H1 (cell line): ENCODE results near the gene CDIPT. TPM values are rescaled to one million over a fixed set of nuclear protein-coding genes. Genes with fewer than 3 reads are reported as not detected.

Experiments used
- CTCF ChIA-PET: fragments of 300-600 bp; sonication (Branson Sonifier 250); formaldehyde crosslinking; loops from one replicate; lab custom pipeline; 2021; ENCODE audit not compliant: partially characterized antibody; lab: Charles Lee
- POLR2A ChIA-PET: fragments of 300-600 bp; sonication (Branson Sonifier 250); formaldehyde crosslinking; loops from one replicate; lab custom pipeline; 2021; ENCODE audit warnings: inconsistent platforms; ENCODE audit not compliant: partially characterized antibody; lab: Charles Lee
- DNase-seq, 2 experiments: peaks; one replicate each; pipeline versions ENCODE4 v3.0.0 to v3.0.0-alpha.2; 2010 to 2022; ENCODE audit warnings: low spot score in 2 of 2, low read depth in 1 of 2, mixed read lengths in 1 of 2
- FAIRE-seq: peaks from 2 replicates; lab custom pipeline; 2011; peaks lifted over from hg19 to GRCh38; lab: Jason Lieb, UNC
- H2AFZ ChIP-seq: 2 replicates; pipeline ENCODE4 v1.8.1; 2012; ENCODE audit warnings: low read length, inconsistent platforms
- H2AK5ac ChIP-seq: 2 replicates; pipeline ENCODE4 v1.6.1; 2013; ENCODE audit warnings: low read depth, low read length
- H2BK120ac ChIP-seq: replicated peaks from 2 replicates; pipeline ENCODE3; 2013; ENCODE audit warnings: low read depth, low read length, inconsistent platforms
- H2BK12ac ChIP-seq: 2 replicates; pipeline ENCODE4 v1.6.1; 2013; ENCODE audit warnings: low read depth, low read length
- H2BK15ac ChIP-seq: 2 replicates; pipeline ENCODE4 v1.6.1; 2013; ENCODE audit warnings: low read length
- H2BK20ac ChIP-seq: 2 replicates; pipeline ENCODE4 v1.6.1; 2013; ENCODE audit warnings: low read length
- H2BK5ac ChIP-seq: 2 replicates; pipeline ENCODE4 v1.6.1; 2013; ENCODE audit warnings: low read depth, low read length
- H3K14ac ChIP-seq: 2 replicates; pipeline ENCODE4 v1.6.1; 2013; ENCODE audit warnings: inconsistent platforms; ENCODE audit not compliant: insufficient read length
- H3K18ac ChIP-seq: 2 replicates; pipeline ENCODE4 v1.6.1; 2013; ENCODE audit warnings: low read length; ENCODE audit errors: extremely low read depth
- H3K23ac ChIP-seq: 2 replicates; pipeline ENCODE4 v1.6.1; 2013; ENCODE audit warnings: inconsistent platforms; ENCODE audit not compliant: insufficient read length
- H3K23me2 ChIP-seq: 2 replicates; pipeline ENCODE4 v1.6.1; 2013; ENCODE audit warnings: low read depth, low read length
- H3K27ac ChIP-seq: 2 replicates; pipeline ENCODE4 v1.6.1; 2011; ENCODE audit warnings: low read depth, low read length, inconsistent platforms
- H3K27me3 ChIP-seq, 4 experiments: replicated peaks in 1 of 4; 1 replicate in 1 of 4; 2 replicates in 3 of 4; pipeline versions ENCODE4 v1.6.1 to v1.8.1; 2011 to 2013; ENCODE audit warnings: low read length in 3 of 4, mild to moderate bottlenecking in 3 of 4, inconsistent platforms in 2 of 4, mixed read lengths in 2 of 4, moderate library complexity in 1 of 4; ENCODE audit not compliant: control insufficient read depth in 3 of 4, insufficient read depth in 3 of 4; ENCODE audit errors: extremely low read depth in 1 of 4
- H3K36me3 ChIP-seq, 4 experiments: 2 replicates each; pipeline versions ENCODE4 v1.6.1 to v1.8.1; 2011 to 2013; ENCODE audit warnings: mild to moderate bottlenecking in 4 of 4, low read length in 3 of 4, moderate library complexity in 2 of 4, control low read depth in 1 of 4, inconsistent platforms in 1 of 4; ENCODE audit not compliant: insufficient read depth in 4 of 4, control insufficient read depth in 2 of 4
- H3K4ac ChIP-seq: replicated peaks from 2 replicates; pipeline ENCODE3; 2013; ENCODE audit warnings: low read length, low read depth, mixed read lengths, inconsistent platforms; ENCODE audit not compliant: insufficient read length
- H3K4me1 ChIP-seq, 4 experiments: replicated peaks in 1 of 4; 1 replicate in 1 of 4; 2 replicates in 3 of 4; pipeline versions ENCODE4 v1.6.1 to v1.8.1; 2011 to 2013; ENCODE audit warnings: low read length in 3 of 4, inconsistent platforms in 2 of 4, mixed read lengths in 1 of 4; ENCODE audit not compliant: insufficient read depth in 4 of 4, control insufficient read depth in 3 of 4
- H3K4me2 ChIP-seq, 2 experiments: 2 replicates each; pipeline versions ENCODE4 v1.6.1 to v1.8.1; 2011 to 2013; ENCODE audit warnings: low read depth in 2 of 2, low read length in 2 of 2, control low read depth in 1 of 2, inconsistent platforms in 1 of 2, mild to moderate bottlenecking in 1 of 2; ENCODE audit not compliant: insufficient read depth in 1 of 2
- H3K4me3 ChIP-seq, 4 experiments: fragments of 200-600, 300-600 bp in 1 of 4; sonication (generic), shearing (Covaris generic), sonication (Bioruptor Twin) in 1 of 4; 2 replicates each; pipeline versions ENCODE4 v1.5.1 to v1.8.1; 2011 to 2016; ENCODE audit warnings: low read length in 4 of 4, low read depth in 3 of 4, control low read depth in 2 of 4, inconsistent platforms in 2 of 4, mild to moderate bottlenecking in 2 of 4, mixed read lengths in 1 of 4, moderate library complexity in 1 of 4; ENCODE audit not compliant: insufficient read depth in 2 of 4; ENCODE audit errors: extremely low read depth in 1 of 4
- H3K56ac ChIP-seq: replicated peaks from 2 replicates; pipeline ENCODE3; 2013; ENCODE audit warnings: low read depth, mild to moderate bottlenecking, mixed read lengths, low read length, inconsistent platforms; ENCODE audit not compliant: insufficient read length
- H3K79me1 ChIP-seq: 2 replicates; pipeline ENCODE4 v1.6.1; 2013; ENCODE audit warnings: low read depth, low read length, control low read depth
- H3K79me2 ChIP-seq, 2 experiments: 2 replicates each; pipeline versions ENCODE4 v1.6.1 to v1.8.1; 2012 to 2013; ENCODE audit warnings: low read length in 2 of 2, mild to moderate bottlenecking in 2 of 2, inconsistent platforms in 1 of 2; ENCODE audit not compliant: insufficient read depth in 2 of 2, control insufficient read depth in 1 of 2
- H3K9ac ChIP-seq, 4 experiments: replicated peaks in 1 of 4; 1 replicate in 1 of 4; 2 replicates in 3 of 4; pipeline versions ENCODE4 v1.6.1 to v1.8.1; 2011 to 2013; ENCODE audit warnings: low read depth in 3 of 4, low read length in 3 of 4, control low read depth in 2 of 4, mild to moderate bottlenecking in 2 of 4, moderate library complexity in 2 of 4, inconsistent platforms in 1 of 4; ENCODE audit errors: extremely low read depth in 1 of 4
- H3K9me3 ChIP-seq, 2 experiments: 2 replicates each; pipeline versions ENCODE4 v1.6.1 to v1.8.1; 2012 to 2013; ENCODE audit warnings: mild to moderate bottlenecking in 2 of 2, moderate library complexity in 2 of 2, control low read depth in 1 of 2, inconsistent platforms in 1 of 2, low read depth in 1 of 2, low read length in 1 of 2, mixed read lengths in 1 of 2; ENCODE audit not compliant: insufficient read depth in 2 of 2
- H4K20me1 ChIP-seq, 2 experiments: replicated peaks in 1 of 2; 2 replicates each; pipeline versions ENCODE3 to v1.8.1; 2011 to 2013; ENCODE audit warnings: inconsistent platforms in 2 of 2, low read length in 2 of 2, mild to moderate bottlenecking in 1 of 2; ENCODE audit not compliant: insufficient read depth in 2 of 2, control insufficient read depth in 1 of 2
- H4K5ac ChIP-seq: 2 replicates; pipeline ENCODE4 v1.6.1; 2013; ENCODE audit warnings: low read length, low read depth, mixed read lengths, inconsistent platforms; ENCODE audit not compliant: insufficient read length
- H4K8ac ChIP-seq: 2 replicates; pipeline ENCODE4 v1.8.0; 2013; ENCODE audit warnings: mild to moderate bottlenecking, moderate library complexity, low read length, inconsistent platforms; ENCODE audit not compliant: insufficient read depth; ENCODE audit errors: extremely low read depth
- H4K91ac ChIP-seq: replicated peaks from 2 replicates; pipeline ENCODE3; 2013; ENCODE audit warnings: low read length, mixed read lengths, inconsistent platforms; ENCODE audit not compliant: insufficient read length
- EGR1 ChIP-seq: IDR thresholded peaks from 2 replicates; pipeline ENCODE4 v1.6.1; 2011; ENCODE audit warnings: low read depth, low read length, borderline replicate concordance
- MAFK ChIP-seq: IDR thresholded peaks from 2 replicates; pipeline ENCODE4 v1.6.1; 2012; ENCODE audit warnings: low read depth, mild to moderate bottlenecking, improper control_type of control experiment, low read length
- NANOG ChIP-seq: IDR thresholded peaks from 2 replicates; pipeline ENCODE4 v1.6.1; 2011; ENCODE audit warnings: low read length, low read depth, mild to moderate bottlenecking, inconsistent platforms; ENCODE audit not compliant: insufficient read depth, poor library complexity, severe bottlenecking
- NRF1 ChIP-seq: IDR thresholded peaks from 2 replicates; pipeline ENCODE4 v1.6.1; 2011; ENCODE audit warnings: mild to moderate bottlenecking, low read depth, low read length, improper control_type of control experiment
- PHF8 ChIP-seq: fragments of 200-600 bp; sonication (generic); conservative IDR thresholded peaks from 2 replicates; pipeline ENCODE4 v1.7.1; 2012; ENCODE audit warnings: low read depth, mild to moderate bottlenecking, inconsistent platforms, low read length, moderate library complexity
- POLR2A ChIP-seq, 2 experiments: IDR thresholded peaks; 1 replicate in 1 of 2; 2 replicates in 1 of 2; pipeline ENCODE4 v1.6.1; 2011; ENCODE audit warnings: low read depth in 2 of 2, low read length in 2 of 2, mild to moderate bottlenecking in 2 of 2; ENCODE audit errors: control extremely low read depth in 1 of 2
- RXRA ChIP-seq: IDR thresholded peaks from 2 replicates; pipeline ENCODE4 v1.6.1; 2011; ENCODE audit warnings: low read depth, mild to moderate bottlenecking, low read length, moderate library complexity; ENCODE audit not compliant: insufficient read depth
- SIN3A ChIP-seq, 2 experiments: IDR thresholded peaks in 1 of 2; conservative IDR thresholded peaks in 1 of 2; 2 replicates each; pipeline ENCODE4 v1.6.1; 2011 to 2012; ENCODE audit warnings: low read length in 2 of 2, improper control_type of control experiment in 1 of 2, low read depth in 1 of 2, mild to moderate bottlenecking in 1 of 2
- SP1 ChIP-seq: IDR thresholded peaks from 2 replicates; pipeline ENCODE4 v1.6.1; 2011; ENCODE audit warnings: low read depth, low read length
- TAF1 ChIP-seq: IDR thresholded peaks from 2 replicates; pipeline ENCODE4 v1.6.1; 2011; ENCODE audit warnings: mild to moderate bottlenecking, low read depth, low read length
- TAF7 ChIP-seq: optimal IDR thresholded peaks from 2 replicates; pipeline ENCODE3; 2011; ENCODE audit warnings: low read depth, mild to moderate bottlenecking, inconsistent platforms, low read length, moderate library complexity, borderline replicate concordance
- TBP ChIP-seq: IDR thresholded peaks from 2 replicates; pipeline ENCODE4 v1.6.1; 2011; ENCODE audit warnings: low read depth, low read length, improper control_type of control experiment
- WGBS, 2 experiments: shearing (Covaris generic) in 1 of 2; methylation state at CpG; one replicate each; pipeline versions ENCODE4 v1.1.6 to v1.1.7; 2013 to 2015; ENCODE audit warnings: low lambda C conversion rate in 2 of 2, mixed read lengths in 2 of 2, inconsistent platforms in 1 of 2, low coverage in 1 of 2, missing lambda C conversion rate in 1 of 2; ENCODE audit not compliant: insufficient replicate concordance in 2 of 2, insufficient coverage in 1 of 2, insufficient read length in 1 of 2; ENCODE audit errors: extremely low coverage in 1 of 2, missing lambda C conversion rate in 1 of 2; 5-methylcytosine and 5-hydroxymethylcytosine counted together
- polyA plus RNA-seq, 7 experiments: library from polyadenylated mRNA; depleted of rRNA in 3 of 7; stranded (reverse) in 5 of 7; unstranded in 2 of 7; fragments of >200 nt in 5 of 7; fragments of 200-250 nt in 2 of 7; gene quantifications; 1 replicate in 5 of 7; 2 replicates in 1 of 7; 4 replicates in 1 of 7; pipeline versions ENCODE4 v1.2.1 to v1.2.3, GENCODE V29; 2011 to 2013; ENCODE audit warnings: missing spikeins in 2 of 7, mixed read lengths in 2 of 7
- total RNA-seq: library from RNA; stranded (reverse); fragmentation: NEBNext Ultra II Directional; extraction: Animal tissue kit (Norgen Biotek cat#: 25700); gene quantifications from 2 replicates; pipeline ENCODE4 v1.2.1, GENCODE V29; 2021
- TF ChIP-seq, protein P1 (sequence below): IDR thresholded peaks from 2 replicates; pipeline ENCODE4 v1.6.1; 2011; ENCODE audit warnings: low read depth, mild to moderate bottlenecking, low read length; ENCODE audit not compliant: insufficient read depth

Gene CDIPT
- total and polyA plus RNA-seq, 2 of the 8 experiments (the other 6 are each of a cell fraction or from before 2014, with no cell fraction given): 69.2 to 140 TPM

DNA sequence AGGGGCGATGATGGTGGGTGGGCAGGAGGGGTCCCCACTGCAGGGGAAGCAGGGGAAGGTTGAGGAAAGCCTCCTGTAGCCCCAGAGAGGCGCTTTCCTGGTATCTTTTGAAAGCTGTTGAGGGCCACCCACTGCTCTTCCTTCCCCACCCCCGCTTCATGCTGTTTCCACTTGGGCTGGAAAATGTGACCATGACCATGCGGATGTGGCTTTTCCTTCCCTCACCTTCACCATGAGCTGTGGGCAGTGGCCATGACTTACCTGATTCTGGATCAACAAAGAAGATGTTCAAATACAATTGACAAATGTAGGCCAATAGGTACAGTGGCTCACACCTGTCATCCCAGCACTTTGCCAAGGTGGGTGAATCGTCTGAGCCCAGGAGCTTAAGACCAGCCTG is 28.9 kb downstream of the CDIPT start:
- WGBS, 2 experiments: 95% methylated on average over 5 of the region's 5 CpGs; no CpG with 5 or more reads in 1 of the 2 experiments
- H3K14ac ChIP-seq: no peak overlapping the region
- no peak overlapping the region for H3K4ac ChIP-seq
- no peak overlapping the region for H3K18ac ChIP-seq
- no peak overlapping the region for H3K9ac ChIP-seq
- H3K79me1 ChIP-seq: no peaks in the 10 kb centered on the region
- peaks cover 0 to 2% (median 0%) of the 10 kb centered on the region in 4 experiments; a peak in 1 of 7 replicates for H3K4me1 ChIP-seq
- no peaks in the 10 kb centered on the region for H3K79me2 ChIP-seq
- ChIA-PET CTCF (interaction anchor here (0.6 to 3.6 kb wide), 7 partner anchors 9 to 127 kb away, joined by 3 to 27 read pairs (median 3); partner anchors contain the start of gene CDIPT), POLR2A (interaction anchor here (1.0 to 3.0 kb wide), 4 partner anchors 9 to 18 kb away, joined by 4 to 16 read pairs (median 8); partner anchors contain the start of gene PAGR1)
- H2AK5ac ChIP-seq: no peak overlapping the region
- H4K8ac ChIP-seq: no peak overlapping the region
- H3K23ac ChIP-seq: no peak overlapping the region
- no peak overlapping the region for H3K4me3 ChIP-seq
- FAIRE-seq: no peak
- H2BK12ac ChIP-seq: no peak overlapping the region
- H3K9me3 ChIP-seq: no peaks in the 10 kb centered on the region
- no peak overlapping the region for H4K5ac ChIP-seq
- no peak overlapping the region for H2BK120ac ChIP-seq
- H3K36me3 ChIP-seq: no peaks in the 10 kb centered on the region
- TF ChIP-seq, protein P1, sequence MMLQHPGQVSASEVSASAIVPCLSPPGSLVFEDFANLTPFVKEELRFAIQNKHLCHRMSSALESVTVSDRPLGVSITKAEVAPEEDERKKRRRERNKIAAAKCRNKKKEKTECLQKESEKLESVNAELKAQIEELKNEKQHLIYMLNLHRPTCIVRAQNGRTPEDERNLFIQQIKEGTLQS: no peak
- TF ChIP-seq SP1 (no peak), PHF8 (no peak), NRF1 (no peak), MAFK (no peak), TAF1 (no peak), NANOG (no peak), RXRA (no peak), POLR2A (IDR thresholded peaks at IDR 0.05; ENCODE audit: control extremely low read depth in 1 of 2, low read depth in 2 of 2, low read length in 2 of 2) (no peak), SIN3A (conservative IDR thresholded peaks at IDR 0.05 in 1 of 2, IDR thresholded peaks at IDR 0.05 in 1 of 2; ENCODE audit: low read depth in 1 of 2, low read length in 2 of 2) (no peak), EGR1 (no peak), TBP (no peak), TAF7 (no peak)
- TF ChIP-seq, all 59 proteins: peak for 0
- Histone ChIP-seq H4K20me1 (no peaks in the 10 kb centered on the region), H3K23me2 (no peaks in the 10 kb centered on the region), H3K27ac (no peak overlapping the region), H2AFZ (no peak overlapping the region), H2BK5ac (no peak overlapping the region), H2BK15ac (no peak overlapping the region), H3K27me3 (0 out of 7 replicates have a peak, but pooled peaks cover 0 to 3% (median 0%) of the 10 kb centered on the region in 4 experiments), H3K4me2 (no peak overlapping the region), H2BK20ac (no peak overlapping the region), H4K91ac (no peak overlapping the region), H3K56ac (no peak overlapping the region)
- DNase-seq: no peak
